Measurements from ENCODE around the gene LINC01488. TPM values are rescaled to one million over a fixed set of nuclear protein-coding genes. Genes with fewer than 3 reads are reported as not detected.

Gene LINC01488
- total and polyA plus RNA-seq, 2 experiments from 2014 or later = not detected

GRCh38 chr11:69509381-69509780, 27.9 kb downstream of the LINC01488 start:
- Histone ChIP-seq H3K9me2 (ENCODE audit: insufficient read depth) (no peaks in the 10 kb centered on the region), H3K4me2 (no peak overlapping the region), H3K27ac (ENCODE audit: low read depth) (no peak overlapping the region), H4K20me1 (replicated peaks; ENCODE audit: insufficient read depth) (no peaks in the 10 kb centered on the region), H2AFZ (no peak overlapping the region), H3K4me1 (ENCODE audit: insufficient read depth) (no peaks in the 10 kb centered on the region), H3K79me2 (replicated peaks; ENCODE audit: insufficient read depth) (no peaks in the 10 kb centered on the region), H3K4me3 (no peak overlapping the region), H3K36me3 (ENCODE audit: insufficient read depth) (no peaks in the 10 kb centered on the region), H3K27me3 (ENCODE audit: insufficient read depth) (no peaks in the 10 kb centered on the region), H3F3A (replicated peaks; ENCODE audit: low read depth) (no peaks in the 10 kb centered on the region)
- ATAC-seq (no peak), DNase-seq (ENCODE audit: low spot score) (no peak)
- no peak overlapping the region for H3K27ac Mint-ChIP-seq
- peaks cover 9% of the 10 kb centered on the region for H3K27me3 Mint-ChIP-seq (ENCODE audit: insufficient read depth, low read depth, poor library complexity)
- TF ChIP-seq STAT1 (IDR thresholded peaks at IDR 0.05; ENCODE audit: unreplicated experiment) = no peak
- no peak for TF ChIP-seq ZNF114 (CRISPR knock-in tag; IDR thresholded peaks at IDR 0.05)
- TF ChIP-seq, protein P1, sequence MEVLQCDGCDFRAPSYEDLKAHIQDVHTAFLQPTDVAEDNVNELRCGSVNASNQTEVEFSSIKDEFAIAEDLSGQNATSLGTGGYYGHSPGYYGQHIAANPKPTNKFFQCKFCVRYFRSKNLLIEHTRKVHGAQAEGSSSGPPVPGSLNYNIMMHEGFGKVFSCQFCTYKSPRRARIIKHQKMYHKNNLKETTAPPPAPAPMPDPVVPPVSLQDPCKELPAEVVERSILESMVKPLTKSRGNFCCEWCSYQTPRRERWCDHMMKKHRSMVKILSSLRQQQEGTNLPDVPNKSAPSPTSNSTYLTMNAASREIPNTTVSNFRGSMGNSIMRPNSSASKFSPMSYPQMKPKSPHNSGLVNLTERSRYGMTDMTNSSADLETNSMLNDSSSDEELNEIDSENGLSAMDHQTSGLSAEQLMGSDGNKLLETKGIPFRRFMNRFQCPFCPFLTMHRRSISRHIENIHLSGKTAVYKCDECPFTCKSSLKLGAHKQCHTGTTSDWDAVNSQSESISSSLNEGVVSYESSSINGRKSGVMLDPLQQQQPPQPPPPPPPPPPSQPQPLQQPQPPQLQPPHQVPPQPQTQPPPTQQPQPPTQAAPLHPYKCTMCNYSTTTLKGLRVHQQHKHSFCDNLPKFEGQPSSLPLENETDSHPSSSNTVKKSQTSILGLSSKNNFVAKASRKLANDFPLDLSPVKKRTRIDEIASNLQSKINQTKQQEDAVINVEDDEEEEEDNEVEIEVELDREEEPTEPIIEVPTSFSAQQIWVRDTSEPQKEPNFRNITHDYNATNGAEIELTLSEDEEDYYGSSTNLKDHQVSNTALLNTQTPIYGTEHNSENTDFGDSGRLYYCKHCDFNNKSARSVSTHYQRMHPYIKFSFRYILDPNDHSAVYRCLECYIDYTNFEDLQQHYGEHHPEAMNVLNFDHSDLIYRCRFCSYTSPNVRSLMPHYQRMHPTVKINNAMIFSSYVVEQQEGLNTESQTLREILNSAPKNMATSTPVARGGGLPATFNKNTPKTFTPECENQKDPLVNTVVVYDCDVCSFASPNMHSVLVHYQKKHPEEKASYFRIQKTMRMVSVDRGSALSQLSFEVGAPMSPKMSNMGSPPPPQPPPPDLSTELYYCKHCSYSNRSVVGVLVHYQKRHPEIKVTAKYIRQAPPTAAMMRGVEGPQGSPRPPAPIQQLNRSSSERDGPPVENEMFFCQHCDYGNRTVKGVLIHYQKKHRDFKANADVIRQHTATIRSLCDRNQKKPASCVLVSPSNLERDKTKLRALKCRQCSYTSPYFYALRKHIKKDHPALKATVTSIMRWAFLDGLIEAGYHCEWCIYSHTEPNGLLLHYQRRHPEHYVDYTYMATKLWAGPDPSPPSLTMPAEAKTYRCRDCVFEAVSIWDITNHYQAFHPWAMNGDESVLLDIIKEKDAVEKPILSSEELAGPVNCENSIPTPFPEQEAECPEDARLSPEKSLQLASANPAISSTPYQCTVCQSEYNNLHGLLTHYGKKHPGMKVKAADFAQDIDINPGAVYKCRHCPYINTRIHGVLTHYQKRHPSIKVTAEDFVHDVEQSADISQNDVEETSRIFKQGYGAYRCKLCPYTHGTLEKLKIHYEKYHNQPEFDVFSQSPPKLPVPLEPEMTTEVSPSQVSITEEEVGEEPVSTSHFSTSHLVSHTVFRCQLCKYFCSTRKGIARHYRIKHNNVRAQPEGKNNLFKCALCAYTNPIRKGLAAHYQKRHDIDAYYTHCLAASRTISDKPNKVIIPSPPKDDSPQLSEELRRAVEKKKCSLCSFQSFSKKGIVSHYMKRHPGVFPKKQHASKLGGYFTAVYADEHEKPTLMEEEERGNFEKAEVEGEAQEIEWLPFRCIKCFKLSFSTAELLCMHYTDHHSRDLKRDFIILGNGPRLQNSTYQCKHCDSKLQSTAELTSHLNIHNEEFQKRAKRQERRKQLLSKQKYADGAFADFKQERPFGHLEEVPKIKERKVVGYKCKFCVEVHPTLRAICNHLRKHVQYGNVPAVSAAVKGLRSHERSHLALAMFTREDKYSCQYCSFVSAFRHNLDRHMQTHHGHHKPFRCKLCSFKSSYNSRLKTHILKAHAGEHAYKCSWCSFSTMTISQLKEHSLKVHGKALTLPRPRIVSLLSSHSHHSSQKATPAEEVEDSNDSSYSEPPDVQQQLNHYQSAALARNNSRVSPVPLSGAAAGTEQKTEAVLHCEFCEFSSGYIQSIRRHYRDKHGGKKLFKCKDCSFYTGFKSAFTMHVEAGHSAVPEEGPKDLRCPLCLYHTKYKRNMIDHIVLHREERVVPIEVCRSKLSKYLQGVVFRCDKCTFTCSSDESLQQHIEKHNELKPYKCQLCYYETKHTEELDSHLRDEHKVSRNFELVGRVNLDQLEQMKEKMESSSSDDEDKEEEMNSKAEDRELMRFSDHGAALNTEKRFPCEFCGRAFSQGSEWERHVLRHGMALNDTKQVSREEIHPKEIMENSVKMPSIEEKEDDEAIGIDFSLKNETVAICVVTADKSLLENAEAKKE (CRISPR knock-in tag; IDR thresholded peaks at IDR 0.05) = no peak
- TF ChIP-seq CREB1 (CRISPR knock-in tag; IDR thresholded peaks at IDR 0.05; ENCODE audit: low read depth) = no peak
- no peak overlapping the region for H3K4me3 Mint-ChIP-seq
- no peaks in the 10 kb centered on the region; the same call in 2 of the 3 replicates for H3K36me3 Mint-ChIP-seq (ENCODE audit: low read depth)
- no peaks in the 10 kb centered on the region; the same call in 2 of the 3 replicates for H3K4me1 Mint-ChIP-seq
- peaks cover 8% of the 10 kb centered on the region; the same call in 2 of the 3 replicates for H3K9me3 Mint-ChIP-seq

GRCh38 chr11:69509846-69510390, 28.5 kb downstream of the LINC01488 start:
- peaks cover 8% of the 10 kb centered on the region; the same call in 2 of the 3 replicates for H3K9me3 Mint-ChIP-seq
- H2AFZ ChIP-seq = no peak overlapping the region
- DNase-seq (ENCODE audit: low spot score) (no peak), ATAC-seq (no peak)
- H4K20me1 ChIP-seq (replicated peaks; ENCODE audit: insufficient read depth) = no peaks in the 10 kb centered on the region
- H3K4me1 Mint-ChIP-seq = no peaks in the 10 kb centered on the region; the same call in 2 of the 3 replicates
- H3K27ac Mint-ChIP-seq = no peak overlapping the region
- H3K27ac ChIP-seq (ENCODE audit: low read depth) = no peak overlapping the region
- H3K27me3 ChIP-seq (ENCODE audit: insufficient read depth) = no peaks in the 10 kb centered on the region
- no peak overlapping the region for H3K4me2 ChIP-seq
- no peaks in the 10 kb centered on the region for H3K9me2 ChIP-seq (ENCODE audit: insufficient read depth)
- no peaks in the 10 kb centered on the region for H3K4me1 ChIP-seq (ENCODE audit: insufficient read depth)
- no peak overlapping the region for H3K4me3 Mint-ChIP-seq
- no peaks in the 10 kb centered on the region for H3K79me2 ChIP-seq (replicated peaks; ENCODE audit: insufficient read depth)
- peaks cover 9% of the 10 kb centered on the region for H3K27me3 Mint-ChIP-seq (ENCODE audit: insufficient read depth, low read depth, poor library complexity)
- H3K36me3 ChIP-seq (ENCODE audit: insufficient read depth) = no peaks in the 10 kb centered on the region
- no peaks in the 10 kb centered on the region; the same call in 2 of the 3 replicates for H3K36me3 Mint-ChIP-seq (ENCODE audit: low read depth)
- H3F3A ChIP-seq (replicated peaks; ENCODE audit: low read depth) = no peaks in the 10 kb centered on the region
- no peak overlapping the region for H3K4me3 ChIP-seq
- TF ChIP-seq CREB1 (CRISPR knock-in tag; IDR thresholded peaks at IDR 0.05; ENCODE audit: low read depth) (no peak), ZNF114 (CRISPR knock-in tag; IDR thresholded peaks at IDR 0.05) (no peak), ETS1 (IDR thresholded peaks at IDR 0.05) (no peak), STAT1 (IDR thresholded peaks at IDR 0.05; ENCODE audit: unreplicated experiment) (no peak), ZNF331 (CRISPR knock-in tag; IDR thresholded peaks at IDR 0.05; ENCODE audit: low read depth) (no peak)
- TF ChIP-seq, protein P2, sequence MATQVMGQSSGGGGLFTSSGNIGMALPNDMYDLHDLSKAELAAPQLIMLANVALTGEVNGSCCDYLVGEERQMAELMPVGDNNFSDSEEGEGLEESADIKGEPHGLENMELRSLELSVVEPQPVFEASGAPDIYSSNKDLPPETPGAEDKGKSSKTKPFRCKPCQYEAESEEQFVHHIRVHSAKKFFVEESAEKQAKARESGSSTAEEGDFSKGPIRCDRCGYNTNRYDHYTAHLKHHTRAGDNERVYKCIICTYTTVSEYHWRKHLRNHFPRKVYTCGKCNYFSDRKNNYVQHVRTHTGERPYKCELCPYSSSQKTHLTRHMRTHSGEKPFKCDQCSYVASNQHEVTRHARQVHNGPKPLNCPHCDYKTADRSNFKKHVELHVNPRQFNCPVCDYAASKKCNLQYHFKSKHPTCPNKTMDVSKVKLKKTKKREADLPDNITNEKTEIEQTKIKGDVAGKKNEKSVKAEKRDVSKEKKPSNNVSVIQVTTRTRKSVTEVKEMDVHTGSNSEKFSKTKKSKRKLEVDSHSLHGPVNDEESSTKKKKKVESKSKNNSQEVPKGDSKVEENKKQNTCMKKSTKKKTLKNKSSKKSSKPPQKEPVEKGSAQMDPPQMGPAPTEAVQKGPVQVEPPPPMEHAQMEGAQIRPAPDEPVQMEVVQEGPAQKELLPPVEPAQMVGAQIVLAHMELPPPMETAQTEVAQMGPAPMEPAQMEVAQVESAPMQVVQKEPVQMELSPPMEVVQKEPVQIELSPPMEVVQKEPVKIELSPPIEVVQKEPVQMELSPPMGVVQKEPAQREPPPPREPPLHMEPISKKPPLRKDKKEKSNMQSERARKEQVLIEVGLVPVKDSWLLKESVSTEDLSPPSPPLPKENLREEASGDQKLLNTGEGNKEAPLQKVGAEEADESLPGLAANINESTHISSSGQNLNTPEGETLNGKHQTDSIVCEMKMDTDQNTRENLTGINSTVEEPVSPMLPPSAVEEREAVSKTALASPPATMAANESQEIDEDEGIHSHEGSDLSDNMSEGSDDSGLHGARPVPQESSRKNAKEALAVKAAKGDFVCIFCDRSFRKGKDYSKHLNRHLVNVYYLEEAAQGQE (IDR thresholded peaks at IDR 0.05; ENCODE audit: unreplicated experiment) = no peak
